GM19240 (cell line): ENCODE results near the gene MOB4.
"Not testable (repeated sequence)": the region's sequence is repeated elsewhere in the genome, so short reads cannot be mapped to it uniquely, and the experiment has no call there.

Experiments used
- DNase-seq: peaks from one replicate; pipeline ENCODE4 v3.0.0; 2011; ENCODE audit warnings: low spot score; ENCODE audit not compliant: insufficient read length

MOB4 gene

GRCh38 chr2:197513915-197514314 is 2.0 kb upstream of the MOB4 start:
- DNase-seq: no peak

- no peak for DNase-seq
Observed at GRCh38 chr2:197514754-197515153, 1.1 kb upstream of the MOB4 start.

GRCh38 chr2:197515315-197515738 is 539 bp upstream of the MOB4 start:
- no peak for DNase-seq

GRCh38 chr2:197516393-197516761 is 511 bp downstream of the MOB4 start:
- DNase-seq: no peak

- DNase-seq: no peak
Observed at GRCh38 chr2:197517150-197517549, 1.3 kb downstream of the MOB4 start.

- no peak for DNase-seq
Observed at GRCh38 chr2:197538412-197538811, 22.5 kb downstream of the MOB4 start.

- no peak for DNase-seq
Observed at GRCh38 chr2:197539734-197540133, 23.9 kb downstream of the MOB4 start.

- no peak for DNase-seq
Observed at GRCh38 chr2:197543206-197543605, 27.3 kb downstream of the MOB4 start.

GRCh38 chr2:197547163-197547900 is 31.5 kb downstream of the MOB4 start:
- DNase-seq: no peak

GRCh38 chr2:197548582-197548981 is 32.7 kb downstream of the MOB4 start:
- DNase-seq: no peak

- DNase-seq: not testable (repeated sequence)
Observed at GRCh38 chr2:197551260-197551659, 35.4 kb downstream of the MOB4 start.

- DNase-seq: no peak
Observed at GRCh38 chr2:197555467-197555866, 39.6 kb downstream of the MOB4 start.

GRCh38 chr2:197556456-197556855 is 40.6 kb downstream of the MOB4 start:
- no peak for DNase-seq

- no peak for DNase-seq
Observed at GRCh38 chr2:197558393-197558792, 42.5 kb downstream of the MOB4 start.

GRCh38 chr2:197559681-197560080 is 43.8 kb downstream of the MOB4 start:
- no peak for DNase-seq

GRCh38 chr2:197560146-197560665 is 44.3 kb downstream of the MOB4 start:
- DNase-seq: no peak

GRCh38 chr2:197571627-197572271 is 55.9 kb downstream of the MOB4 start:
- DNase-seq: no peak

GRCh38 chr2:197573608-197574007 is 57.7 kb downstream of the MOB4 start:
- no peak for DNase-seq

GRCh38 chr2:197575987-197576386 is 60.1 kb downstream of the MOB4 start:
- no peak for DNase-seq

GRCh38 chr2:197576631-197577030 is 60.8 kb downstream of the MOB4 start:
- DNase-seq: no peak

GRCh38 chr2:197577446-197577845 is 61.6 kb downstream of the MOB4 start:
- no peak for DNase-seq

GRCh38 chr2:197578294-197578693 is 62.4 kb downstream of the MOB4 start:
- DNase-seq: not testable (repeated sequence)

- DNase-seq: not testable (repeated sequence)
Observed at GRCh38 chr2:197580166-197580565, 64.3 kb downstream of the MOB4 start.
